Erythroblast (primary cell): ENCODE measurements around the gene GRM7.

Experiments used
- DNase-seq, 2 experiments: peaks; one replicate each; lab custom pipeline; 2025; lab: John Stamatoyannopoulos, UW
- GATA1 ChIP-seq: IDR thresholded peaks from 2 replicates; pipeline ENCODE4 v1.6.1; 2011; ENCODE audit warnings: low read depth, mild to moderate bottlenecking, control low read depth, low read length, moderate library complexity
- POLR2A ChIP-seq: IDR thresholded peaks from 2 replicates; pipeline ENCODE4 v1.6.1; 2011; ENCODE audit warnings: mild to moderate bottlenecking, low read length

The GRM7 gene

DNA sequence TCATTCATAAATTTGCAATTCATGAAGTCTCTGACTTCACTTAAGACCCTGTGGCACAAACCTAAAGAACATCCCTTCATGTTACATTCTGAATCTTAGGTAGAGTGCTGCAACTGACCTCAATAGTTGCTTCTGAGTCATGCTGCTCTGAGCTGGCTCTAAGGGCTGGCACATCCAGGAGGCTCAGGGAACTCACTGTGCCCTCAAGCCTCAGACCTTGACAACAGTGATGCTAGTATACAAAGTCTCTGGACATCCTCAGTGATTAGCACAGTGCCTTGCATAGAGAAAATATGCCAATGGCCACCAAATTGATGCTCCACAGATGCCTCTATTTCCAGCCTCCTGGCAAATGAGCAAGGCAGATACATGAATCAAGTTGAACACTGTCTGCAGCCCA is 899.8 kb downstream of the GRM7 start:
- TF ChIP-seq GATA1 (no peak), POLR2A (no peak)
- DNase-seq = no peak

DNA sequence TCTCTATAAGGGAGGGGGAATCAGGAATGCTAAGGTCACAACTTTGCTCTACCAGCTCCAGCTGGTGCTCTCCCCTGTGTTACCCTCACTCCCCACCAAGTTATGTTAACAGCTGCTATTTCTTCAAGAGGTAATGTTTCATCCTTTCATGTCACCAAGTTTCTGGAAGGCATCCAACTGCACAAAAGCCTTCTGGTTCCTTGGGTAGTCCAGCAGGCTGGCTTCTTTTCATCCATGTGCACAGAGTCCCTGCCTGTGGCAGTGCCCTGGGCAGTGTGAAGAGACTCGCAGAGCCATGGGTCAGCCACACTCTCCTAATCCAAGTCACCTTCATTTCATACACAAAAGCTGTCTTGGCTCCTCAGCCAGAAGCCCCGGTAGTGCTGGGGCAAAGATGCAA is 903.2 kb downstream of the GRM7 start:
- DNase-seq = no peak
- no peak for TF ChIP-seq GATA1
- no peak for TF ChIP-seq POLR2A

DNA sequence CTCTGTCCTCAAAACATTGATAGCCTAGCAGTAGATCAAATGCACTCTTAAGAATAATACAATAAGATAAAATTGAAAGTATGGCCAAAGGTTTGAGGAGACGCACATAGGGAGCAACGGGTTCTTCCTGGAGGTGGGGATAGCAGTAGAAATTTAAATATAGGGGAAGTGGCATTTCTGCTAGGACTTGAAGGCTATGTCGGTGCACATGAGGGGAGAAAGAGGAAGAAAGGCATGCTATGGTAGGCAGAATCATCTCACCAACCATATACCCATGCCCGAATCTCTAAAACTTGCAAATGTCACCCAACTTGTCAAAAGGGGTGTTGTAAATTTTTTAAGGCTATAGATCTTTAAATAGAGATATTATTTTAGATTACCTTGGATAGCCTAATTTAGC is 905.6 kb downstream of the GRM7 start:
- DNase-seq = no peak

DNA sequence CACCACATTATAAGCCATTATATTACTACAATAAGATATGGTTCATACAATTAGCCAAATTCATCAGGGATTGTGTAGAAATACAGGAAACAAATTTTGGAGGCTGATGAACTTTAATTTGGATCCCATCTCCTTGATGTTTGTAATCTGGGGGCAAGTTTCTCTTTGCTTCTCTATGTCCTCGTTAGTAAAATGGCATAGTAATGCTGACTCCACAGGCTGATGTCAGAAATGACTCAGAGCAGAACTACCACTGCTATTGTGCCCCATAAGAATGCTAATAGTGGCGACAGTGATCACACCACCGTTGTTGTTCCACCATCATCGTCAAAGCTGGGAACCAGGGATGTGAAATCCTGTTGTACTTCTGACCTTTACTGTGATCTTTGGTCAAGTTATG is 918.4 kb downstream of the GRM7 start:
- DNase-seq = peak in 1 of 2 experiments; percentile 10
- TF ChIP-seq GATA1 = no peak

More for the DNA sequence above, 905.6 kb downstream of the GRM7 start:
- TF ChIP-seq POLR2A = no peak
- TF ChIP-seq GATA1 = no peak

DNA sequence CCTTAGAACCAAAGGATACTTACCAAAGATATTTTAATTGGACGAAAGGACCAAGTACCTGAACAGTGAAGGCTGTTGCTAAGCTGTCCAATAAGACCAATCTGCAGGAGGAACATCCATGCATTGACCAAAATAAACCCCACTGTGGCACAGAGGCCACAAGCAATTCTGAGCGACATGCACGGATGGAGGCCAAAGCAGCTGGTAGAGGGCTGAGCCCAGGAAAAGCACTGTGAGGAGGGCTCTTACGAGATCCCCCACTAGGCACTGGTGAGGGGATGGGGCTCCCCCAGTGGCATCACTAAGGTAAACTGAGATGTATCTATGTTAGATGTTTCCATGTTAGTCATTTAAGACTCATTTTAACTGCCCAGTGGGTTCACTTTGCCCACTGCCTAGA is 920.5 kb downstream of the GRM7 start:
- no peak for TF ChIP-seq POLR2A
- no peak for TF ChIP-seq GATA1
- DNase-seq = no peak

DNA sequence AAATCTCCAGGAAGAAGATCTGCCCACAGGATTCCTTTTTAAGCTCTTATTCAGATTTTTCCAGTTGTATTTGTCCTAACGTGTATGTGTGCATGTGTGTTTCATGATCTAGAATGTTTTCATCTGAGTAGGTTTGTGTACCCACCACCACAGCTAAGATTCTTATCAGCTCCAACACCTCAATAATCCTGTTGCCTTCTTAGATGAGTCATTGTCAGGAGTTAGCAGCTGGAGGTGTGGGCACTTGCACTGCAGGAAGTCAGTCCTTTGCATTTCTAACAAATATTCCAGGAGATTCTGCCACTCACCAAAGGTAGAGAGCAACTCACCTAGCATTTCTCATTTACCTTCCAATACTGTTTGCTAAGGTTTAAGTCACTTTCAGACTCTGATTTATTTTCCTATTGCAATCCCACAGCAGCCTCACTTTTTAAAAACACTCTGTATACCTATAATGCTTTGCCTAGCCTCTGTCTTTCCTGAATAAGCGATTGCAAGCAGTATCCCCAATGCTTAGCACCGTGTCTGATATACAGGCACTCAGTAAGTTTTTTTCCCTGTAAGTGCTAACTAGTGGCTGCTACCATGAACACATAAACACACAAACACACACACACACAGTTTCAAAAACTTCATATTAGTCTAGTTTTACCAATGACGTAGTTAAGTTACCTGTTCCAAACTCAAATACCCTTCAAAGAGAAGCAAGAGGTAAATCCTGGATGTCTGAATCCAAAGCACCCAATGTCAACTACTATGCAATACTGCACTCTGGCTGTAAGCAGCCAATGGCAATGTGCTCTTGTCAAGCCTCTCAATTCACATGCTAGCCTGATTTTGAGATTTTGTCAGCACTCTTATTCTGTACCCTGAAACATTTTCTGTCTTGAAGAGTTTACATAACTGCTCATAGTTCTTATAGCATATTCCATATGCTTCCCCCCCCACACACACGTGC is 927.2 kb downstream of the GRM7 start:
- DNase-seq = no peak
- TF ChIP-seq POLR2A = no peak
- TF ChIP-seq GATA1 = no peak

DNA sequence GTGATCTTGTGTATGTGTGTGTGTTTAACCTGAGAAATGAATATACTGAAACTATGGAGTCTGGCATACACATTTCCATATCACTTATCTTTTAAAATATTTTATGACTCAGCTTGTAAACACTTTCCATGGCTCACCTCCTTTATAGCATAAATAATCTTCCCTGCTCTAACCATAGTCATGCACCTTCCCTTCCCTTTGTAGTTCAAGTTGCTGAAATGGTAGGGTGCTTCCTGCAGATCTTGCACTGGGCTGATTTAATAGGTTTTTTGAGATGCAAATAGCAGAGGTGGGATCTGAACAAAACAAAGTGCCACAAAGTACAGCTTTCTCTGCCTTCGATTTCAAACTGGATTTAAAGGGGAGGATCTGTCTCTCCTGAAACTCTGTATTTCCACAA is 928.0 kb downstream of the GRM7 start:
- DNase-seq = no peak
- TF ChIP-seq GATA1 (no peak), POLR2A (no peak)

DNA sequence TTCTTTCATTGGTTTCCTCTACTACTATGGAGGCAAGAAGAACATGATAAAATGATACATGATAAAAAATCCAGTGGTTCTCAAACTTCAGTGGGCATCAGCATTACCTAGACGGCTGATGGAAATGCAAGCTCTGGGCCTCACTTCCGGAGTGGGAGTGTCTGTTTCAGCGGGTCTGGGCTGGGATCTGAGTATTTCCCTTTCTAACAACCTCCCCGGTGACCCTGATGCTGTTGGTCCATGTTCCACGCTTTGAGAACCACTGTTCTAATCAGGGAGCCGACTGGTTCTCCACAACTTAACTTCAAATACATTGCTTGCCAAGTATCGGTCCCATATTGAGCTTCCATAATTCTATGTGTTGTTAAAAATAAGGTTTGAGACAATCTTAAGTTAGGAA is 928.4 kb downstream of the GRM7 start:
- DNase-seq = no peak
- no peak for TF ChIP-seq GATA1
- no peak for TF ChIP-seq POLR2A

DNA sequence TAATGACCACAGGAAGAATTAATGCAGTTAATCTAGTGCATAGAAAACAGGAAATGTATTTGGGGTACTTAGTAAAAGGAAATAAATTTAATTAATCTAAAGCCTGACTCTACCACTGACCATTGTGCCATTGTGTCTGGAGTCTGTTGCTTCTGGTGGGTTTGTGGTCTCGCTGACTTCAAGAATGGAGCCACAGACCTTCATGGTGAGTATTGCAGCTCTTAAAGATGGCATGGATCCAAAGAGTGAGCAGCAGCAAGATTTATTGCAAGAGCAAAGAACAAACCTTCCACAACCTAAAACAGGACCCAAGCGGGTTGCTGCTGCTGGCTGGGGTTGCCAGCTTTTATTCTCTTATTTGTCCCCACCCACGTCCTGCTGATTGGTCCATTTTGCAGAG is 929.2 kb downstream of the GRM7 start:
- DNase-seq = no peak
- TF ChIP-seq GATA1 (no peak), POLR2A (no peak)
